Activated T-cell treated with anti-CD3 and anti-CD28 coated beads, Interleukin-2, amount 50 U/mL, for 24 hours (primary cell): Measurements from ENCODE around the gene SALL1.

Experiments used
- DNase-seq: peaks from one replicate; pipeline ENCODE4 v3.0.0-alpha.2; 2020
- H3K27ac Mint-ChIP-seq: 2 replicates; pipeline ENCODE4 v1.8.0; 2020; ENCODE audit warnings: mild to moderate bottlenecking, mixed read lengths
- H3K27me3 Mint-ChIP-seq: 2 replicates; pipeline ENCODE4 v1.8.0; 2020; ENCODE audit warnings: mixed read lengths
- H3K36me3 Mint-ChIP-seq: 2 replicates; pipeline ENCODE4 v1.8.0; 2020; ENCODE audit warnings: low read depth, mixed read lengths
- H3K4me1 Mint-ChIP-seq: 2 replicates; pipeline ENCODE4 v1.8.0; 2020; ENCODE audit warnings: low read depth, mixed read lengths
- H3K4me3 Mint-ChIP-seq: 2 replicates; pipeline ENCODE4 v1.8.0; 2020; ENCODE audit warnings: mild to moderate bottlenecking, moderate library complexity, mixed read lengths
- H3K9me3 Mint-ChIP-seq: 2 replicates; pipeline ENCODE4 v1.8.0; 2020; ENCODE audit warnings: mixed read lengths

Gene SALL1

DNA sequence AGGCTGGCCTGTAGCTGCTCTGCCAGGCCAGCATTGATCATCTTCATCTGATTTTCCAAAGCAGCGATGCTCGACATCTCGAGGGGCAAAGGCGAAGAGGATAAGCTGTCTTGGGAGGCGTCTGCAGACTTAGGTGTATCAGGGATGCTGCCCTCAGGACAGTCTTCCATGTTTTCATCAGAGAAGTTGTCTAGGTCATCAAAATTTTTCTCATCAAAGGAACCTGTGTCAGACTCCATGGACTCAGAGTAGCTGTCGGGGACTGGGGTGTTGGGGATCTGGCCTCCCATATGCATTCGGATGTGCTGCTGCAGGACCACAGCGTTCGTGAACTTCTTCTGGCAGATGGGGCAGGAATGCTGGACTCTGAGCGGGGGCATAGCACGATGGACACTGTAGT, 11.5 kb downstream of the SALL1 start:
- Mint-ChIP-seq H3K9me3 (peaks cover 6% of the 10 kb centered on the region), H3K36me3 (no peaks in the 10 kb centered on the region), H3K27me3 (peaks cover 23% of the 10 kb centered on the region), H3K27ac (no peak overlapping the region), H3K4me3 (no peak overlapping the region), H3K4me1 (no peaks in the 10 kb centered on the region)
- no peak for DNase-seq

DNA sequence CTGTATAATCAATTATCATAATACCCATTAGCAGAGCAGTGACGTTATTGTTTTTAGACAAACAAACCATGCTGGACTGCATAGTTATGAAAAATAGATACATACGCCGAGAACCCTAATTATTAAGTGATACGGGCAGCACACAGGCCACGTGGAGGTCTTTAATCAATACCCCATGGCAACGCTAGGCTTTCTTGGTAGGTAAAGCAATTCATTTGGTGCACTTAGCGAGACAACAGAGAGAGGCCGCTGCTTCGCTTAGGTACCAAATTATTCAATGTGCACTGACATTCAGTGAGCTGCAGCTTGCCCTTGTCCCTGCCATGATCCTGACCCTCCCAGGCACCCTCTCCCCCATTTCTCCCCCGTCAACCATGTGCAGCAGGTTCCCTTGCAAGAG, 12.9 kb downstream of the SALL1 start:
- Mint-ChIP-seq H3K27ac (no peak overlapping the region), H3K4me3 (no peak overlapping the region), H3K27me3 (peaks cover 33% of the 10 kb centered on the region), H3K36me3 (no peaks in the 10 kb centered on the region), H3K4me1 (no peaks in the 10 kb centered on the region), H3K9me3 (peaks cover 6% of the 10 kb centered on the region)
- DNase-seq = no peak

- Mint-ChIP-seq H3K9me3 (peaks cover 6% of the 10 kb centered on the region), H3K4me1 (no peaks in the 10 kb centered on the region), H3K36me3 (no peaks in the 10 kb centered on the region), H3K27me3 (peaks cover 38% of the 10 kb centered on the region), H3K4me3 (no peak overlapping the region), H3K27ac (no peak overlapping the region)
- DNase-seq = no peak
Measured at GRCh38 chr16:51137097-51137496, 14.0 kb downstream of the SALL1 start.

DNA sequence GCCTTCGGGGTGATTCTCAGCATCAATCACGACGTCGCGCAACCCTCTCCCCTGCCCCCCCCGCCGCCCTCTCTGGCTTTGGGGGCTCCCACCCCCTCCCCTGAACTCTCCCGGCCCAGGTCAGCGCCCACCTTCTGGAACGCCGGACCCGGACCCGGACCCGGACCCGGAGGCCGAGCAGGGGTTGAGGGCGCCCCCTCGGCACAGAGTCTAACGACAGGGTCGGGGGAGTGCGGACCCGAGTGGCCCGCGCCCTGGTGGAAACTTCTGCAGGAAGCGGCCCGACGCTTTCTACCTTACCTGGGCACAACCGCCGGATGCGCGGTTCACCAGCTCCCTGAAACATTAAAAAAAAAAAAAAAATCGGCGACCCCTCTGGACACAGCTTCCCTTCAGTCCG, 16.2 kb downstream of the SALL1 start:
- peaks cover 48% of the 10 kb centered on the region for H3K27me3 Mint-ChIP-seq
- no peaks in the 10 kb centered on the region for H3K4me1 Mint-ChIP-seq
- no peak overlapping the region for H3K27ac Mint-ChIP-seq
- no peaks in the 10 kb centered on the region for H3K36me3 Mint-ChIP-seq
- H3K4me3 Mint-ChIP-seq = no peak overlapping the region
- no peak for DNase-seq
- peaks cover 6% of the 10 kb centered on the region for H3K9me3 Mint-ChIP-seq

DNA sequence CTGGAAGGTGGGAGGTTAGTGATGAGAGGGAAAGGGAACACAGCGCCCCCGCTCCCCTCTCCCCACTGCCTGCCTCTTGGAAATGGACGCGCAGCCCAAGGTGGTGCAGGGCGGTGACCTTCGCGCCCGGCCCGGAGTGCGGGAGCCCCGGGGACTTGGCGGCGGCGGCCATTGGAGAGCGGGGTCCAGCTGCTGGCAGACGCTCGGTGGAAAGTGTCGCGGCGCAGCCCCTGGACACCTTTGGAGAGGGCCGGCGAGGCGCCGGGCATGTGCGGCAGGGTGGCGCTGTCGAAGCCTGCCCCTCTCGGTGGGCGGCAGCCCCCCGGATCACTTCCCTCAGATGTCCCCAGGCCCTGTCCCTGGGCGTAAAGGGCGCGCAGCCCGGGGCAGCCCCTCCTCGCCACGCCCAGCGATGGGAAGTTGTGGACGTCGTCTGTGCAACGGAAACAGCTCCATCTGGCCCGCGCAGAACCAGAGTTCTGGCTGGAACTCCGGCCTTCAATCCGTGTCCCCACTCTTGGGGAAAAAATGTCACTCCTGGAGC, 16.7 kb downstream of the SALL1 start:
- DNase-seq = no peak
- Mint-ChIP-seq H3K36me3 (no peaks in the 10 kb centered on the region), H3K27me3 (peaks cover 43% of the 10 kb centered on the region), H3K9me3 (peaks cover 2% of the 10 kb centered on the region), H3K27ac (no peak overlapping the region), H3K4me3 (no peak overlapping the region), H3K4me1 (no peaks in the 10 kb centered on the region)

DNA sequence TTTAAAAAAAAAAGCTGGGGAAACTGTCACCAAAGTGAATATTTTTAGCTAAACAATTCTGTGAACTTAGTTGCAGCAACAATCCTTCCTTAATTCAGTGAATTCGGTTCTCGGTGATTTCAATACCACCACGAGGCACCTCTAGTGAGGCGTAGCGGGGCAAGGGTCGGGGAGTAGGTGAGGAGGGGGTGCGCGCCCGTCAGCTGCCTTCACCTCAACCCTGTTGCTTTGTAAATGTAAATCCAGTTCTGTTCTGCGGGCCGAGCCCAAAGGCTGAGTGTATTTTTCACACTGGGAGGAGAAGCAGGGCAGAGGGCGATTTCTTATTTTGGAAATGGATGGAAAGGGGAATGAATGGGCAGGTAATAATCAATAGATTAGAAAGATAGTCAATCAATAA, 17.4 kb downstream of the SALL1 start:
- Mint-ChIP-seq H3K9me3 (peaks cover 2% of the 10 kb centered on the region), H3K27ac (no peak overlapping the region), H3K4me1 (no peaks in the 10 kb centered on the region), H3K36me3 (no peaks in the 10 kb centered on the region), H3K27me3 (peaks cover 41% of the 10 kb centered on the region), H3K4me3 (no peak overlapping the region)
- DNase-seq = no peak

DNA sequence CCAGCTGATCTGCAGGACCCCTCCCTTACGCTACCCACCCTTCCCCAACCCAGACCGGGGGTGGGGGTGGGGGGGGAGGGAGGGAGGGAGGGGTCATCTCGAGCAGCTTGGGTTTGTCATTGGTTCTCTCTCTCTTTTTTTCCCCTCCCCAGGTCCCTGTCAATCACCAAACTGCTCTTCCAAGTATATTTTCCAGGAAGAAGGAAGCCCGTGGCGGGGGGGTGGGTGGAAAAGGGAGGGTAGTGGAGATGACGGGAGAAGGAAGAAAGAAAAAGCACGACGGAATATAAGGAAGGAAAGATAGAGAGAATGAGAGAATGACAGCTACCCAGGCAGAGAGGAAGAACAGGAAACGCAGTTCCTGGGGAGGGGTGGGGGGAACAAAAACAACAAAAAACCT, 17.9 kb downstream of the SALL1 start:
- Mint-ChIP-seq H3K4me3 (no peak overlapping the region), H3K4me1 (no peaks in the 10 kb centered on the region), H3K27ac (no peak overlapping the region), H3K9me3 (peaks cover 2% of the 10 kb centered on the region), H3K27me3 (peaks cover 41% of the 10 kb centered on the region), H3K36me3 (no peaks in the 10 kb centered on the region)
- DNase-seq = no peak

- no peak overlapping the region for H3K27ac Mint-ChIP-seq
- peaks cover 41% of the 10 kb centered on the region for H3K27me3 Mint-ChIP-seq
- no peaks in the 10 kb centered on the region for H3K36me3 Mint-ChIP-seq
- DNase-seq = no peak
- peaks cover 2% of the 10 kb centered on the region for H3K9me3 Mint-ChIP-seq
- H3K4me3 Mint-ChIP-seq = no peak overlapping the region
- no peaks in the 10 kb centered on the region for H3K4me1 Mint-ChIP-seq
Measured at GRCh38 chr16:51132490-51133115, 18.5 kb downstream of the SALL1 start.

- Mint-ChIP-seq H3K9me3 (peaks cover 2% of the 10 kb centered on the region), H3K4me3 (no peak overlapping the region), H3K27ac (no peak overlapping the region), H3K36me3 (no peaks in the 10 kb centered on the region), H3K27me3 (peaks cover 38% of the 10 kb centered on the region), H3K4me1 (no peaks in the 10 kb centered on the region)
- no peak for DNase-seq
Measured at GRCh38 chr16:51131619-51132018, 19.5 kb downstream of the SALL1 start.

- no peaks in the 10 kb centered on the region for H3K4me1 Mint-ChIP-seq
- H3K36me3 Mint-ChIP-seq = no peaks in the 10 kb centered on the region
- no peak overlapping the region for H3K27ac Mint-ChIP-seq
- no peak overlapping the region for H3K4me3 Mint-ChIP-seq
- no peak for DNase-seq
- no peaks in the 10 kb centered on the region for H3K9me3 Mint-ChIP-seq
- peaks cover 27% of the 10 kb centered on the region for H3K27me3 Mint-ChIP-seq
Measured at GRCh38 chr16:51129105-51129504, 22.0 kb downstream of the SALL1 start.

DNA sequence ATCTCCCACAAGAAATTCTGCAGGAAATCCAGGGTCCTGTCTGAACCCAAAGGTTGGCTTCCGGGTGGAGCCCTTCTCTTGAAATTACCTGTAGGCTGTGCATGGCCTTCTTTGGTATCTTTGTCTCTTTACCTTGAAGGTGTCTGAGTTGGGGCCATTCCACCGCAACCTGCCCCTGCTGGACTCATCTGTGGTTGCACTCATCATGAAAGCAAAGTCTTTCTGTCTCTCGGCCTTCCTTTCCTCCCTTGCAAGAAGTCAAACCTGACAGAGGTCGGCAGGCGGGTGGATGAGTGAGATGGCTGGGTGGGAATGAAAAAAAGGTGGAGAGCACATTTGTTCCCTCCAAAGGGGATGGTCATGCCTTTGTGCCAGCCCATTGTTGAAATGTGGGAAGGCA, 25.1 kb downstream of the SALL1 start:
- Mint-ChIP-seq H3K27me3 (peaks cover 4% of the 10 kb centered on the region), H3K27ac (no peak overlapping the region), H3K9me3 (no peaks in the 10 kb centered on the region), H3K4me1 (no peaks in the 10 kb centered on the region), H3K4me3 (no peak overlapping the region), H3K36me3 (no peaks in the 10 kb centered on the region)
- no peak for DNase-seq

DNA sequence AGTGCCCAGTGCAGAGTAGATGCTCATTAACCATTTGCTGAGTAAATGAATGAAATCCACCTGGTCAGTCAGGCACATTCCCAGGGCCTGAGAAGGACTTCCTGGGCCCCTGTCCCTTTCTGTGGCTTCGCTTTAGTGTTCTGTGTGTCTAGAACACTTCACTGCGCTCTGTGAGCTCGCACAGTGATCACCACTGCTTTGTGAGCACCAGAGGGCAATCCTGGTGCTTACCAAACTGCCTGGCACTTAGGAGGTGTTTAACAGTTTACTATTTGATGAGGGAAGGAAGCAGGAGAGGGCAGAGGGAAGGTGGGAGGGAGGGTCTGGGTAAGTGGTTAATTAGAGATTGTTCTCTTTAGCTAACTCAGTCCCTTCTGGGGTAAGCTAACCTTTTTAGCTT, 26.2 kb downstream of the SALL1 start:
- no peak overlapping the region for H3K27ac Mint-ChIP-seq
- H3K9me3 Mint-ChIP-seq = no peaks in the 10 kb centered on the region
- no peak for DNase-seq
- no peaks in the 10 kb centered on the region for H3K4me1 Mint-ChIP-seq
- peaks cover 6% of the 10 kb centered on the region for H3K27me3 Mint-ChIP-seq
- H3K4me3 Mint-ChIP-seq = no peak overlapping the region
- H3K36me3 Mint-ChIP-seq = no peaks in the 10 kb centered on the region

DNA sequence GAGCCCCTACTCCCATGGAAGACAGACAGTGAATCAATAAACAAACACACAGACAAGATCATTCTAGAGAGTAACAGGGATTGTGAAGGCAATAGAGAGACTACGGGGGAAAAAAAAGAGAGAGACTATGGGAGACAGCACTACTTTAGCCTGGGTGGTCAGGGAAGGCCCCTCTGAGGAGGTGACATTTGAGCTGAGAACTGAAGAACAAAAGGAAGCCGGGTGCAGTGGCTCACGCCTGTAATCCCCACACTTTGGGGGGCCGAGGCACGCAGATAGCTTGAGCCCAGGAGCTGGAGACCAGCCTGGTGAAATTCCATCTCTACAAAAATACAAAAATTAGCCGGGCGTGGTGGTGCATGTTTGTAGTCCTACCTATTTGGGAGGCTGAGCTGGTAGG, 29.2 kb downstream of the SALL1 start:
- Mint-ChIP-seq H3K36me3 (no peaks in the 10 kb centered on the region), H3K9me3 (no peaks in the 10 kb centered on the region), H3K27ac (no peak overlapping the region), H3K27me3 (peaks cover 11% of the 10 kb centered on the region), H3K4me1 (no peaks in the 10 kb centered on the region), H3K4me3 (no peak overlapping the region)
- DNase-seq = no peak

- Mint-ChIP-seq H3K36me3 (no peaks in the 10 kb centered on the region), H3K4me1 (no peaks in the 10 kb centered on the region)
Measured at GRCh38 chr16:51120730-51121347, 30.2 kb downstream of the SALL1 start.

GRCh38 chr16:51119973-51120729, 30.9 kb downstream of the SALL1 start:
- H3K9me3 Mint-ChIP-seq = no peaks in the 10 kb centered on the region
- DNase-seq = no peak
- H3K4me1 Mint-ChIP-seq = no peaks in the 10 kb centered on the region
- H3K27ac Mint-ChIP-seq = no peak overlapping the region
- peaks cover 22% of the 10 kb centered on the region for H3K27me3 Mint-ChIP-seq
- no peaks in the 10 kb centered on the region for H3K36me3 Mint-ChIP-seq
- H3K4me3 Mint-ChIP-seq = no peak overlapping the region

More at GRCh38 chr16:51120730-51121347, 30.2 kb downstream of the SALL1 start:
- no peak overlapping the region for H3K4me3 Mint-ChIP-seq
- H3K27me3 Mint-ChIP-seq = peaks cover 18% of the 10 kb centered on the region
- H3K9me3 Mint-ChIP-seq = no peaks in the 10 kb centered on the region
- no peak overlapping the region for H3K27ac Mint-ChIP-seq
- DNase-seq = no peak
